Hematopoietic multipotent progenitor cell treated with erythropoietin and hydrocortisone succinate and interleukin-3 and kit ligand, for 6 days (in vitro differentiated cells): Measurements from ENCODE around the gene AMH.

Source experiments
- DNase-seq: peaks from one replicate; pipeline ENCODE4 v3.0.0-alpha.2; 2015

The AMH gene

GRCh38 chr19:2251106-2252054, 2.3 kb downstream of the AMH start:
- peak; percentile 72 for DNase-seq

- no peak for DNase-seq
These were observed 3.1 kb downstream of the AMH start for GRCh38 chr19:2252055-2252796.

- no peak for DNase-seq
These were observed 3.6 kb downstream of the AMH start for GRCh38 chr19:2252797-2253105.

DNA sequence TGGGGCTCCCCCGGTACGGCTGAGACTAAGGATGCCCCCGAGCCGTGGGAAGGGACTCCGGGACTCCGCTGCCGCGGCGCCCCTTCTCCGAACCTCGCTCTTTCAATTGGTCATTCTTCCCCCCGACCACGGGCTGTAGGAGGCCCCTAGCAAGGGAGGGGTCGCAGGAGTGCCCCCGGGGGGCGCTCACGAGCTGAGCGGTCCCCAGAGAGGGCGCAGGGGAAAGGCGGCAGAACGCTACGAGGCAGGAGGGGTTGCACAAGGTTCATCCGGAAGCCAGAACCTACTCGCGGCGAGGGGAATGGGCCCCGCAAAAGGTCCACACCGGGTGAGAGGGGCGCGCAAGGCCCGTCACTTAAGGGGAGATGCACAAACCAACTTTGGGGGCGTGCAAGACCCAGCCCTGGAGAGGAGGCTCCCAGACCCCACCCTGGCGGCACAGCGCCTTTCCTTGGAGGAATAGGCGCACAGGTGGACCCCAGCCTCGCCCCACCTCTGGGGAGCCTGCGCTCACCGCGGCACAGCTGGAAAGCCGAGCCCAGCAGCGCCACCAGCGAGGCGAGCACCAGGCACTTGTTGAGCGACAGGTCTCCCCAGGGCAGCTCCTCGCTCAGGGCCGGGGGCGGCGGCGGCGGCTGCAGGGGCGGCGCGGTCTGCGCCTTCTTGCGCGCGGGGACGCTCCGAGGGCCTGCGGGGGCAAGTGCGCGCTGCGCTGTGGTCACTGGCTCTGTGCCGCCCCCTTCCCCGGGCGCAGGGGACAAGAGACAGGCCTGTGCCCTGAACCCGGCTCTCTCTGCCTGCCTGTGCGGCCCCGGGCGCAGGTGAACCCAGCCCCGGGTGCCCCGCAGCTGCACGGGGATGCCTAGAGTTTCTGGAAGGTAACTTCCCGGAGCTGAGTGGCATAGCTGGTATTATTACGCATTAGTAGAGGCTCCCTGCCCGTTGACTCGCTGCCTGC, 4.3 kb downstream of the AMH start:
- DNase-seq, result peak; percentile 67

DNA sequence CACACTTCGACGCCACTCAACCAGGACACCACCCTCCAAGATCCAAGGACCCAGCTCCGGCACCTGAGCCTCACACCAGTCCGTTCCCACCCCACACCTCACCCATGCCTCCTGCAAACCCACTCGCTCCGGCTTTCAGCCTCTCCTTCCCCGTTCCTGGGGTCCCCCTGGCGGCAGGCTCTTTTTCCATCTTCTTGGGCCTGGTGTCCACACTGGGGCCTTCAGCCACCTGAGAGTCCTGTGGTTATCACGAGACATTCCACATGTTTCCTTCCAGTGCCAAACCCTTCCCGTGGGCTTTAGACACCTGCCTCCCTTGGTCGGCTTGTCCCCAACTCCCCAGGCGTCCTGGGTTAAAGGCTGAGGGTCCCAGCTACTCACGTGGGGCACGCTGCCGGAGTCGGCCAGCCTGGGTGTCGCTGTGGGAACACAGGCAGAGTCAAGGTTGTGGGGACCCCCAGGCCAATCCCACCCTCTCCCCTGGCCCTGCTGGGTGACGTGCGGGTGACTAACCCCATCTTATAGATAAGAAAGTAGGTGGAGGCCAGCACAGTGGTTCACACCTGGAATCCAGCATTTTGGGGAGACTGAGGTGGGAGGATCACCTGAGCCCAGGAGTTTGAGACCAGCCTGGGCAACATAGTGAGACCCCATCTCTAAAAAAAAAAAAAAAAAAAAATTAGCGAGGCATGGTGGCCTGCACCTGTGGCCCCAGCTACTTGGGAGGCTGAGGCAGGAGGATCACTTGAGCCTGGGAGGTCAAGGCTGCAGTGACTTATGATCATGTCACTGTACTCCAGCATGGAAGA, 5.1 kb downstream of the AMH start:
- DNase-seq, result no peak

DNA sequence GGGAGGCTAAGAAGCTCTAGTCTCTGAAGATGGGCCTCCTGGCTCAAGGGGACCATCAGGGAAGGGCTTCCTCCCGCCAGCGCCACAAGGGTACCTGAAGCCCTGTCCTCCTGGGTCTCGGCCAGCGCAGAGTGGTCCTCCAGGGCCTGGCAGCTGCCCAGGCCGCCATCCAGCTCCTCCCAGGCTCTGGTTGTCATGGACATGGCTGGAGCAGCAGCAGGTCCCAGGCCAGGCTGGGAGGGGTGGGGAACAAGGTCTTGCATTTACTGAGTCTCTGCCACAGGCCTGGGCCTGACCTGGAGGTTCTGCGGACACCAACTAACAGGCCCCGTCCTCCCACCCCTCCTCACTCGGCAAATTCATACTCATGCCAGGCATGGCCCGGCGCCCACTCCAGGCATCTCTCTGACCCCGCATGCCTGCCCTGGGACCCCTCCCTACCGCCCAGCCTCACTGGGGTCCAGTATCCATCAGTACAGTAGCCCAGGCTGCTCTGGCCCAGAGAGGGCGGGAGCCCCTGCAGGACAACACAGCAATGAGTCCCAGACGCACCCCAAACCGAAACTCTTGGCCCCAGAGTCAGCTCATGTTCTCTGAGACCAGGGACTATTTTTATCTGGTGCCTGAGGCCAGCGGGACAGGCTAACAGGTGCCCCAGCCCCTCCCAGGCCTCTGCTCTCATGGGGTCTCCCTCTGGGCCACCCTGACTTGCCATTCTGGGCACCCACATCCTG, 6.2 kb downstream of the AMH start:
- no peak for DNase-seq

- no peak for DNase-seq
These were observed 7.0 kb downstream of the AMH start, which contains the start of gene JSRP1 for GRCh38 chr19:2255982-2256685. JSRP1 (minus strand) TSS chr19:2256417; CDS start chr19:2255314, 1,103 bp downstream.

DNA sequence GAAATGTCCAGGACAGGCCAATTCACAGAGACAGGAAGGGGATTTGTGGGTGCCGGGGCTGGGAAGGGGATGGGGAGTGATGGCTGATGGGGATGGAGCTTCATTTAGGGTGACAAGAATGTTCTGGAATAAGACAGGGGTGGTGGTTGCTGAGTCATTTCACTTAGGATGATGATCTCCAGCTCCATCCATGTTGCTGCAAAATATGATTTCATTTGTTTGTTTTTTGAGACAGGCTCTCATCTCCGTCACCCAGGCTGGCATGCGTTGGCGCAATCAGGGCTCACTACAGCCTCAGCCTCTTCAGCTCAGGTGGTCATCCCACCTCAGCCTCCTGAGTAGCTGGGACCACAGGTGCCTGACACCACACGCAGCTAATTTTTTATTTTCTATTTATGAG, 10.2 kb downstream of the AMH start:
- DNase-seq, result no peak

DNA sequence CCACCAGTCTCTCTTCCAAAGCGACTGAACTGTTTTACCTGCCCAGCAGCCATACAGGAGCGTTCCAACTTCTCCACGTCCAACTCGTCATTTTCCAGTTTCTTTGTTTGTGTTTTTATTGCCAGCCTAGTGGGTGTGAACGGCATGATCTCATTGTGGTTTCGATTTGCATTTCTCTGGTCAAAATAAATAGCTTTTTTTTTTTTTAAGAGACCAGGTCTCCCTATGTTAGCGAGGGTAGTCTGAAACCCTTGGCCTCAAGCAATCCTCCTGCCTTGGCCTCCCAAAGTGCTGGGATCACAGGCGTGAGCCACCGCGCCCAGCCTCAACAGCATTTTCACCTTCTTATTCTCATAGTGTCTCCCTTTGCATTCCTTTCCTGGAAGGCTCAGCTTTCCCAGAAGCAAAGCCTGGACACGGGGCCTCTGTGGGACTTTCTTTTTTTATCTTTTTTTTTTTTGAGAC, 11.2 kb downstream of the AMH start:
- no peak for DNase-seq

DNA sequence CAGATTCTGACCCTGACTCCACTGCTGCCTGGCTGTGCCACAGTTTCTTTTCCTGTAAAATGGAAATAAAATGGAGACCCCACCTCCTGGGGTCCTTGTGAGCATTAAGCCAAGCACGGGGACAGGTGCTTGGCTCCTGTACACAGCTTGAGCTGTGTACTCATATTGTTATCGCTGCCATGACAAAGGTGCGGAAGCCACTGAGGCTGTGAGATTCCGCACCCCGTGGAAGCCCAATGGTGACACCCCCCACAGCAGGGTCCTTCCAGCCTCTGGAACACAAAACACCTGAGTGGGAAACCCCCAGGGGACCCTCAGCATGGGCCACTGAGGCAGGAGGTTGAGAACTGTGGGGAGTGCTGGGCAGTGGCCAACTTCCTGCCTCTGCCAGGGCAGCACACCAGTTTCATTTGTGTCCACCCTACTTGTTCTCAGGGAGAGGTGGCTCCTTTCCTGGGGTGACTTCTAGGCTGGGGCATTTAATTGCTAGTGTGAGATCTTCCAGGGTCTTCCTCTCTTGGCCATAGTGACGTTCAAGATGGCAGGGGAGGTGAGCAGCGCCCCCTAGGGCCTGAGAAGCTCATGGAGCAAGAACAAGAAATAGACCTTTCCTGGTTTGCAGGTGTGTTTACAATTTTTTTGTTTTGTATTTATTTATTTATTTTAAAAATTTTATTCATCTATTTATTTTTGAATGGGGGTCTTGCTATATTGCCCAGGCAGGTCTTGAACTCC, 12.5 kb downstream of the AMH start:
- DNase-seq, result peak; percentile 75

DNA sequence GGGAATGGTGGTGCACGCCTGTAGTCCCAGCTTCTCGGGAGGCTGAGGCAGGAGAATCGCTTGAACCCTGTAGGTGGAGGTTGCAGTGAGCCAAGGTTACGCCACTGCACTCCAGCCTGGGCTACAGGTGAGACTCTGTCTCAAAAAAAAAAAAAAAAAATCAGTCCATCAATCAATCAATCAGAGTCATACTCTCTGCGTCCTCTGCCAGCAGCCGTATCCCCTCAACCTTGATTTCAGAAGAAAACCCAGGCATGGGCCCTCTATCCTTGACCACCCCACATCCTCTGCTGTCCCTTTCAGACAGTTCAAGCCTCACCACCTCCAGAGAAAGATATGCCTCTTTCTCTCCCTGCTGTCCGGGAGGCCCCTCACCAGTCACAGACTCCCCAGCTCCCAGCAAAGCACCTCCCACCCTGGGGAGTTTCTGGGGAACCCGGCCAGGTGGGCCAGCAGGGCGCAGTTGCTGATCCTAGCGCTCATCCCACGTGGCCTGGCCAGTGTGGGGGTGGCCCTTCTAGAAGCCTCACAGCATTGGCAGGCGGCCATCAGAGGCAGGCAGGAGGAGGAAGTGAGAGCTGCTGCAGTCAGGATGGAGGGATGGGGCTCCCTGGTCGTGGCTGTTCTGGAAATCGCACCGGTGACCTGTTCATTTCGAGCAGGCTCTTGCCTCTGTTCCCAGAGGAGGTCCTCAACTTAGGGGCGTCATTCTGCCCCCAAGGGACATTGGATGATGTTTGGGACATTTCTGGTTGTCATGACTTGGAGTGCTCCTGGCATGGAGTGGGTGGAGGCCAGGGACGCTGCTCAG, 17.3 kb downstream of the AMH start:
- DNase-seq, result peak; percentile 95

DNA sequence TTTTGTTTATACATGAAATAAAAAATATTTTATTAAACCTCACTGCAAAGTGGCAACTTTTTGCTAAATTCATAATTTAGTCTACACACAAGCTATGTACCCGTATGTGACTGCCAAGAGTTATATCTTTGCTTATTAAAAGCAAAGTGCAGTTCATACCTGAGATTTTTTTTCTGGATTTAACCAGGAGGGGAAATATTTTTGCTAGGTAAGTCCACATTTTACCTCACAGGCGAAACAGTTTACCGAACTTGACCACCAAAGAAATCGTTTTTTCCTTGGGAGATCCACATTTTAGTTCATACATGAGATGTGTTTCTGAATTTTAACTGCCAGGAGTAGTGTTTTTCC, 19.3 kb downstream of the AMH start:
- no peak for DNase-seq

DNA sequence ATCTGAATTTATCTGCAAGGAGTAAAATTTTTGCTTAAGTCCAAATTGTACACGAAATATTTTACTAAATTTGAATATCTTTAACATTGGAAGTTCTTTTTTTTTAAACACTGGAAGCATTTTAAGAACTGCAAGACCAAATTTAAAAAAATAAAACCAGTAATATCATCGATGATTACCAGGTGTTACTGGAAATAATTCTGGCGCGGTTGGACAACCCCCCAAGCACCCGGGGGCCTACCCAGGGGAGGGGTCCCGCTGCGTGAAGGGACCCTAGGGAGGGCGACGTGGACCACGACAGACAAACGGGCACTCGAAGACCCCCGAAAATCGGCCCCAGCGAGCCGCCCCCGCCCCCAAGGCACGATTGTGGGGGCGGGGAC, 19.7 kb downstream of the AMH start:
- DNase-seq, result peak; percentile 20

- peak; percentile 97 for DNase-seq
These were observed 20.4 kb downstream of the AMH start for GRCh38 chr19:2269244-2270156.

GRCh38 chr19:2270157-2270422, 21.0 kb downstream of the AMH start:
- no peak for DNase-seq

DNA sequence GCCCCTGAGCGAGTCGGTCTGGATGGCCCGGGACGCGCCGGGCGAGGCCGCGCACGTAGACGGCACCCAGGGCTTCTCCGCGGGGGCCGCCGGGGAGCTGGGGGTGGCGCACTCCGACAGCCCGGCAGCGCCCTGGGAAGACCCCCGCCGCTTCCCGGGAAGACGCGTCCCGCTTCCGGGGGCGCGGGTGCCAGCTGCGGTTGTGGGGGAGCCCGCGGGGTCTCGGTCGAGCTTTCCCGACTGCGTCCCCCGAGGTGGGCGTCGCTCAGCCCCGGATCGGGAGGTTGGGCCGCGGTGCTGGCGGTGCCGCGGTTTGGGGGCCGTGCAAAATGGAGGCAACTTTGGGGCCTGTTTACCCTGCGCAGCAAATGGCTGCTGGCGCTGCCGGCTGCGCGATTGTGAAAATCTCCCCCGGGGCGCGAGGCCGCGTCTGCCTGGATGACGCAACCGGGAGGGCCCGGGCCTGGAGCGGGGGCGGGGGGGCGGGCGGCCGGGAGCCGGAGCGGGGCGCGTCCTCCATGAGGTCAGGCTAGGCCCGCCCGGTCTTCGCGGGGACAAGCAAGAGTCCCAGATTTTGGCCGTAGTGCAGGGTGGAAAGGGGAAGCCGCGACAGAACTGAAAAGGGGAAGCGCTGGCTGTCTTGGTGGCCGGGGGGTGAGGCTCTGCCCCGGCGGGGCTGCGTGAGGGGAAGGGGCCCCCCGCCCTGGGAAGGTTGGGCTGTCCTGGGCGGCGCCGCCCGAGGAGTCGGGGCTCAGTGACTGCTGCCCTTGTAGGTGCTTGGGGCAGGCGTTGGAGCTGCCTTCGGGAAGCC, 21.5 kb downstream of the AMH start:
- DNase-seq, result peak; percentile 85
